HCT116 (cell line): ENCODE data around the gene RBM42. TPM values are rescaled to one million over a fixed set of nuclear protein-coding genes. Genes with fewer than 3 reads are reported as not detected.

Experiments
- ATAC-seq: fragments of 200-7000 bp; cut with Tn5 transposase; 2 replicates; pipeline ENCODE4 v1.9.1; 2020; ENCODE audit warnings: mild to moderate bottlenecking, moderate library complexity
- BruUV-seq: library from RNA; stranded (reverse); fragments of 400-500 nt; replicated peaks from 2 replicates; lab custom pipeline; 2021; lab: Mats Ljungman, UMichigan
- CTCF ChIA-PET: fragments of 300-600 bp; sonication (Branson Sonifier 250); formaldehyde crosslinking; loops from one replicate; lab custom pipeline; 2021; ENCODE audit warnings: antibody characterized with exemption; lab: Charles Lee
- POLR2A ChIA-PET: fragments of 300-600, 350-600 bp; sonication (Branson Sonifier 250); formaldehyde crosslinking; loops from one replicate; lab custom pipeline; 2021; ENCODE audit warnings: antibody characterized with exemption; lab: Charles Lee
- RAD21 ChIA-PET, 2 experiments: fragments of 300-600 bp; sonication (Branson Sonifier 250); formaldehyde crosslinking; loops; one replicate each; lab custom pipeline; 2023; ENCODE audit warnings: low total read pairs in 2 of 2; ENCODE audit not compliant: uncharacterized antibody in 2 of 2, unreplicated experiment in 2 of 2, low non-redundant PET in 1 of 2; lab: Charles Lee
- DNase-seq: peaks from one replicate; pipeline ENCODE4 v3.0.0-alpha.2; 2010; ENCODE audit warnings: low read depth, low spot score
- H2AFZ ChIP-seq: fragments of 200-600 bp; shearing (Covaris generic), sonication (generic); 2 replicates; pipeline ENCODE4 v1.6.1; 2017; ENCODE audit warnings: low read depth, mixed run types, mixed read lengths, antibody characterized with exemption, low read length; ENCODE audit not compliant: poor library complexity, severe bottlenecking
- H3K27ac ChIP-seq: 2 replicates; pipeline ENCODE4 v1.5.1; 2012; ENCODE audit warnings: low read depth, low read length
- H3K27me3 ChIP-seq: fragments of 200-600 bp; sonication (generic); 2 replicates; pipeline ENCODE4 v1.6.1; 2016; ENCODE audit warnings: mixed run types, low read length, mixed read lengths; ENCODE audit not compliant: insufficient read depth
- H3K36me3 ChIP-seq, 2 experiments: fragments of 200-500 bp in 1 of 2; fragments of 200-600 bp in 1 of 2; sonication (Bioruptor generic) in 1 of 2; sonication (generic) in 1 of 2; 2 replicates each; pipeline versions ENCODE4 v1.5.1 to v1.6.1; 2014 to 2016; ENCODE audit warnings: low read length in 2 of 2, inconsistent platforms in 1 of 2, mixed read lengths in 1 of 2, mixed run types in 1 of 2; ENCODE audit not compliant: insufficient read depth in 2 of 2, control insufficient read depth in 1 of 2
- H3K4me1 ChIP-seq, 2 experiments: fragments of 200-600 bp in 1 of 2; sonication (generic) in 1 of 2; 2 replicates each; pipeline versions ENCODE4 v1.5.1 to v1.6.1; 2012 to 2017; ENCODE audit warnings: low read length in 2 of 2, inconsistent platforms in 1 of 2, mild to moderate bottlenecking in 1 of 2, mixed read lengths in 1 of 2, mixed run types in 1 of 2, moderate library complexity in 1 of 2; ENCODE audit not compliant: insufficient read depth in 2 of 2, control insufficient read depth in 1 of 2
- H3K4me2 ChIP-seq: fragments of 200-600 bp; sonication (generic); 2 replicates; pipeline ENCODE4 v1.6.1; 2017; ENCODE audit warnings: mixed run types, low read length, mixed read lengths
- H3K4me3 ChIP-seq, 2 experiments: fragments of 200-600 bp in 1 of 2; sonication (generic) in 1 of 2; replicated peaks in 1 of 2; 2 replicates each; pipeline ENCODE4 v1.5.1; 2011 to 2016; ENCODE audit warnings: low read length in 2 of 2, control low read depth in 1 of 2, low read depth in 1 of 2, mild to moderate bottlenecking in 1 of 2, mixed read lengths in 1 of 2, mixed run types in 1 of 2
- H3K79me2 ChIP-seq: fragments of 200-600 bp; sonication (generic); 2 replicates; pipeline ENCODE4 v1.6.1; 2017; ENCODE audit warnings: mild to moderate bottlenecking, mixed run types, low read length, moderate library complexity, mixed read lengths; ENCODE audit not compliant: insufficient read depth
- H3K9ac ChIP-seq: fragments of 200-600 bp; sonication (generic); 2 replicates; pipeline ENCODE4 v1.6.1; 2016; ENCODE audit warnings: low read length, mixed read lengths
- H3K9me2 ChIP-seq: fragments of 200-600 bp; sonication (generic), shearing (Covaris generic); 2 replicates; pipeline ENCODE4 v1.6.1; 2017; ENCODE audit warnings: mixed run types, mild to moderate bottlenecking, moderate library complexity; ENCODE audit not compliant: insufficient read depth
- H3K9me3 ChIP-seq, 2 experiments: fragments of 200-500 bp in 1 of 2; fragments of 200-600 bp in 1 of 2; sonication (Bioruptor generic) in 1 of 2; sonication (generic) in 1 of 2; 2 replicates each; pipeline ENCODE4 v1.6.1; 2014 to 2017; ENCODE audit warnings: low read length in 2 of 2, mixed read lengths in 2 of 2, inconsistent platforms in 1 of 2, low read depth in 1 of 2, mild to moderate bottlenecking in 1 of 2, mixed run types in 1 of 2, moderate library complexity in 1 of 2; ENCODE audit not compliant: control insufficient read depth in 1 of 2, insufficient read depth in 1 of 2
- H4K20me1 ChIP-seq: fragments of 200-600 bp; sonication (generic), shearing (Covaris generic); 2 replicates; pipeline ENCODE4 v1.6.1; 2017; ENCODE audit warnings: mixed run types, mild to moderate bottlenecking, moderate library complexity; ENCODE audit not compliant: insufficient read depth
- JUND ChIP-seq: IDR thresholded peaks from 2 replicates; pipeline ENCODE4 v1.6.1; 2012
- MAX ChIP-seq: IDR thresholded peaks from 2 replicates; pipeline ENCODE4 v1.6.1; 2012
- POLR2A ChIP-seq: IDR thresholded peaks from 2 replicates; pipeline ENCODE4 v1.7.0; 2011; ENCODE audit warnings: borderline replicate concordance; ENCODE audit not compliant: insufficient read depth, insufficient read length; ENCODE audit errors: extremely low read depth
- RAD21 ChIP-seq: IDR thresholded peaks from 2 replicates; pipeline ENCODE4 v1.6.1; 2012; ENCODE audit warnings: low read depth, mild to moderate bottlenecking
- REST ChIP-seq: IDR thresholded peaks from 2 replicates; pipeline ENCODE4 v1.6.1; 2012; ENCODE audit warnings: low read depth
- SP1 ChIP-seq: IDR thresholded peaks from 2 replicates; pipeline ENCODE4 v1.6.1; 2012; ENCODE audit warnings: low read depth
- TCF7L2 ChIP-seq: IDR thresholded peaks from 2 replicates; pipeline ENCODE4 v1.7.0; 2011; ENCODE audit warnings: borderline replicate concordance, inconsistent platforms; ENCODE audit not compliant: insufficient read depth, insufficient read length; ENCODE audit errors: extremely low read depth
- intact Hi-C: fragments of 100-400 bp; cut with micrococcal nuclease; formaldehyde crosslinking; loops from 2 replicates; pipeline ENCODE4 v1.10.0; 2022
- total RNA-seq: library from RNA; stranded (reverse); gene quantifications from one replicate; pipeline ENCODE4 v1.2.1, GENCODE V29; 2021; ENCODE audit not compliant: unreplicated experiment
- TF ChIP-seq, protein P1 (sequence below): IDR thresholded peaks from 2 replicates; pipeline ENCODE4 v1.6.1; 2012

Gene RBM42
- total RNA-seq, 1 experiment from 2014 or later = 87.2 TPM

- RAD21 ChIA-PET = no interaction called here
- Histone ChIP-seq H3K79me2 (no peaks in the 10 kb centered on the region), H3K27me3 (peaks cover 5% of the 10 kb centered on the region; the same call in 1 of the 2 replicates), H3K27ac (no peak overlapping the region), H3K4me2 (no peak overlapping the region), H4K20me1 (no peaks in the 10 kb centered on the region), H3K9me3 (no peaks in the 10 kb centered on the region), H3K9me2 (no peaks in the 10 kb centered on the region), H3K36me3 (no peaks in the 10 kb centered on the region), H2AFZ (no peak overlapping the region), H3K4me1 (peaks cover 2 to 17% of the 10 kb centered on the region in 2 experiments; a peak in 2 of 4 replicates), H3K9ac (no peak overlapping the region), H3K4me3 (no peak overlapping the region)
- ATAC-seq (no peak), DNase-seq (no peak)
- TF ChIP-seq RAD21 (no peak), POLR2A (no peak), MAX (no peak), TCF7L2 (no peak), REST (no peak), JUND (no peak), SP1 (no peak)
- TF ChIP-seq, protein P1, sequence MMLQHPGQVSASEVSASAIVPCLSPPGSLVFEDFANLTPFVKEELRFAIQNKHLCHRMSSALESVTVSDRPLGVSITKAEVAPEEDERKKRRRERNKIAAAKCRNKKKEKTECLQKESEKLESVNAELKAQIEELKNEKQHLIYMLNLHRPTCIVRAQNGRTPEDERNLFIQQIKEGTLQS = no peak
- intact Hi-C loops = no loop called here
- POLR2A ChIA-PET = no interaction called here
- BruUV-seq = no TSS peak
- CTCF ChIA-PET = no interaction called here
Observed at GRCh38 chr19:35669566-35669965, 40.7 kb downstream of the RBM42 start.
